Liver (tissue), 9 donors: Measurements from ENCODE around the gene CSNK1D. TPM values are rescaled to one million over a fixed set of nuclear protein-coding genes. Genes with fewer than 3 reads are reported as not detected.

Source experiments
- DNase-seq: peaks from one replicate; pipeline ENCODE4 v3.0.0-alpha.2; 2017; ENCODE audit warnings: low spot score
- H3K27ac ChIP-seq, 2 donors: one replicate each; pipeline ENCODE4 v1.7.0; 2013; ENCODE audit warnings: inconsistent platforms in 2 of 2, low read length in 2 of 2, control low read depth in 1 of 2, low read depth in 1 of 2, mild to moderate bottlenecking in 1 of 2
- H3K27me3 ChIP-seq, 4 donors: one replicate each; pipeline versions ENCODE4 v1.6.1 to v1.7.0; 2013; ENCODE audit warnings: low read length in 3 of 4, inconsistent platforms in 1 of 4, mild to moderate bottlenecking in 1 of 4, moderate library complexity in 1 of 4; ENCODE audit not compliant: control insufficient read depth in 4 of 4, insufficient read depth in 4 of 4
- H3K36me3 ChIP-seq, 4 donors: one replicate each; pipeline versions ENCODE4 v1.6.1 to v1.7.0; 2013; ENCODE audit warnings: low read length in 3 of 4, mild to moderate bottlenecking in 3 of 4, low read depth in 1 of 4, moderate library complexity in 1 of 4; ENCODE audit not compliant: control insufficient read depth in 4 of 4, insufficient read depth in 3 of 4
- H3K4me1 ChIP-seq, 4 donors: one replicate each; pipeline versions ENCODE4 v1.6.1 to v1.7.0; 2013; ENCODE audit warnings: low read length in 3 of 4, mild to moderate bottlenecking in 3 of 4, moderate library complexity in 1 of 4; ENCODE audit not compliant: control insufficient read depth in 4 of 4, insufficient read depth in 4 of 4
- H3K4me3 ChIP-seq, 3 donors: one replicate each; pipeline versions ENCODE4 v1.6.1 to v1.7.0; 2013; ENCODE audit warnings: low read length in 3 of 3, control low read depth in 1 of 3, low read depth in 1 of 3, mild to moderate bottlenecking in 1 of 3
- H3K9ac ChIP-seq, 2 donors: one replicate each; pipeline ENCODE4 v1.7.0; 2013; ENCODE audit warnings: low read length in 2 of 2, mild to moderate bottlenecking in 2 of 2, moderate library complexity in 2 of 2, control low read depth in 1 of 2, low read depth in 1 of 2
- H3K9me3 ChIP-seq, 4 donors: one replicate each; pipeline versions ENCODE4 v1.6.1 to v1.7.0; 2013; ENCODE audit warnings: low read length in 3 of 4; ENCODE audit not compliant: control insufficient read depth in 4 of 4
- ATF3 ChIP-seq: IDR thresholded peaks from 2 replicates; pipeline ENCODE4 v1.6.1; 2016; ENCODE audit warnings: antibody characterized with exemption
- EGR1 ChIP-seq, 2 donors: IDR thresholded peaks; 2 replicates each; pipeline ENCODE4 v1.6.1; 2016 to 2018; ENCODE audit warnings: antibody characterized with exemption in 2 of 2, low read depth in 2 of 2
- FOXA1 ChIP-seq: IDR thresholded peaks from 2 replicates; pipeline ENCODE4 v1.6.1; 2016; ENCODE audit warnings: antibody characterized with exemption
- FOXA2 ChIP-seq: IDR thresholded peaks from 2 replicates; pipeline ENCODE4 v1.6.1; 2016; ENCODE audit warnings: antibody characterized with exemption
- GABPA ChIP-seq, 2 donors: IDR thresholded peaks in 1 of 2; conservative IDR thresholded peaks in 1 of 2; 2 replicates each; pipeline ENCODE4 v1.6.1; 2016; ENCODE audit warnings: antibody characterized with exemption in 2 of 2, mild to moderate bottlenecking in 1 of 2, moderate library complexity in 1 of 2
- HNF4A ChIP-seq, 2 donors: conservative IDR thresholded peaks; 2 replicates each; pipeline ENCODE4 v1.6.1; 2016; ENCODE audit warnings: antibody characterized with exemption in 2 of 2, mild to moderate bottlenecking in 2 of 2
- HNF4G ChIP-seq: IDR thresholded peaks from 2 replicates; pipeline ENCODE4 v1.6.1; 2016; ENCODE audit warnings: antibody characterized with exemption
- JUND ChIP-seq, 2 donors: IDR thresholded peaks; 2 replicates each; pipeline ENCODE4 v1.6.1; 2016; ENCODE audit warnings: antibody characterized with exemption in 2 of 2
- NR2F2 ChIP-seq: IDR thresholded peaks from 2 replicates; pipeline ENCODE4 v1.6.1; 2016; ENCODE audit warnings: antibody characterized with exemption
- RAD21 ChIP-seq, 2 donors: IDR thresholded peaks; 2 replicates each; pipeline ENCODE4 v1.6.1; 2016; ENCODE audit warnings: antibody characterized with exemption in 2 of 2, mild to moderate bottlenecking in 2 of 2
- REST ChIP-seq: IDR thresholded peaks from 2 replicates; pipeline ENCODE4 v1.6.1; 2016; ENCODE audit warnings: antibody characterized with exemption, mild to moderate bottlenecking
- RXRA ChIP-seq, 2 donors: IDR thresholded peaks; 2 replicates each; pipeline ENCODE4 v1.6.1; 2017 to 2018; ENCODE audit warnings: antibody characterized with exemption in 2 of 2, mild to moderate bottlenecking in 1 of 2
- SP1 ChIP-seq: IDR thresholded peaks from 2 replicates; pipeline ENCODE4 v1.6.1; 2018; ENCODE audit warnings: antibody characterized with exemption, mild to moderate bottlenecking
- TAF1 ChIP-seq: conservative IDR thresholded peaks from 2 replicates; pipeline ENCODE4 v1.6.1; 2016; ENCODE audit warnings: antibody characterized with exemption, mild to moderate bottlenecking
- YY1 ChIP-seq: IDR thresholded peaks from 2 replicates; pipeline ENCODE4 v1.6.1; 2016; ENCODE audit warnings: antibody characterized with exemption, mild to moderate bottlenecking
- ZBTB33 ChIP-seq: IDR thresholded peaks from 2 replicates; pipeline ENCODE4 v1.6.1; 2016; ENCODE audit warnings: antibody characterized with exemption
- WGBS: extraction: QIAGEN DNeasy Blood & Tissue Kit; methylation state at CpG from one replicate; pipeline ENCODE4 v1.1.7; 2013; 5-methylcytosine and 5-hydroxymethylcytosine counted together
- polyA plus RNA-seq, 2 donors: library from polyadenylated mRNA; stranded (reverse) in 1 of 2; unstranded in 1 of 2; fragments of 200-250 nt in 1 of 2; fragments of >200 nt in 1 of 2; fragmentation: Nextera tagmentation in 1 of 2; extraction: Ambion mirVana in 1 of 2; gene quantifications; one replicate each; pipeline versions ENCODE4 v1.2.1 to v1.2.3, GENCODE V29; 2013 to 2015
- total RNA-seq, 2 donors: library from RNA; depleted of rRNA; stranded (reverse); fragments of >200 nt; gene quantifications; one replicate each; pipeline ENCODE4 v1.2.3, GENCODE V29; 2014
- TF ChIP-seq, protein P1 (sequence below): fragments of 150-350 bp; IDR thresholded peaks from 2 replicates; pipeline ENCODE4 v1.5.1; 2017; ENCODE audit warnings: improper control_type of control experiment, low read depth, low read length; ENCODE audit not compliant: missing input control
- TF ChIP-seq, protein P2 (sequence below): IDR thresholded peaks from 2 replicates; pipeline ENCODE4 v1.6.1; 2016; ENCODE audit warnings: antibody characterized with exemption
- donor health status: healthy.
- donor health status: healthy.
- donor health status: healthy.
- donor health status: healthy.
- donor health status: healthy.

CSNK1D gene
- total and polyA plus RNA-seq, 4 donors = 22.0 to 49.0 (median 34.2) TPM

GRCh38 chr17:82236142-82236971 lies 37.1 kb downstream of the CSNK1D start:
- H3K27me3 ChIP-seq = no peaks in the 10 kb centered on the region
- peaks cover 29 to 57% (median 37%) of the 10 kb centered on the region in 4 donors for H3K4me1 ChIP-seq
- H3K4me3 ChIP-seq = no peak overlapping the region
- H3K36me3 ChIP-seq = peaks cover 0 to 1% (median 0%) of the 10 kb centered on the region in 4 donors
- 39% methylated on average over 44 of the region's 44 CpGs for WGBS
- no peak overlapping the region for H3K9ac ChIP-seq
- H3K9me3 ChIP-seq = no peaks in the 10 kb centered on the region
- no peak overlapping the region for H3K27ac ChIP-seq
- DNase-seq = peak; percentile 82
- TF ChIP-seq ATF3 = no peak
- no peak for TF ChIP-seq GABPA (IDR thresholded peaks at IDR 0.05 in 1 of 2, conservative IDR thresholded peaks at IDR 0.05 in 1 of 2)
- TF ChIP-seq HNF4G = peak; percentile 31
- peak; percentile 80 to 91 for TF ChIP-seq RAD21 (IDR thresholded peaks at IDR 0.05)
- TF ChIP-seq, protein P1, sequence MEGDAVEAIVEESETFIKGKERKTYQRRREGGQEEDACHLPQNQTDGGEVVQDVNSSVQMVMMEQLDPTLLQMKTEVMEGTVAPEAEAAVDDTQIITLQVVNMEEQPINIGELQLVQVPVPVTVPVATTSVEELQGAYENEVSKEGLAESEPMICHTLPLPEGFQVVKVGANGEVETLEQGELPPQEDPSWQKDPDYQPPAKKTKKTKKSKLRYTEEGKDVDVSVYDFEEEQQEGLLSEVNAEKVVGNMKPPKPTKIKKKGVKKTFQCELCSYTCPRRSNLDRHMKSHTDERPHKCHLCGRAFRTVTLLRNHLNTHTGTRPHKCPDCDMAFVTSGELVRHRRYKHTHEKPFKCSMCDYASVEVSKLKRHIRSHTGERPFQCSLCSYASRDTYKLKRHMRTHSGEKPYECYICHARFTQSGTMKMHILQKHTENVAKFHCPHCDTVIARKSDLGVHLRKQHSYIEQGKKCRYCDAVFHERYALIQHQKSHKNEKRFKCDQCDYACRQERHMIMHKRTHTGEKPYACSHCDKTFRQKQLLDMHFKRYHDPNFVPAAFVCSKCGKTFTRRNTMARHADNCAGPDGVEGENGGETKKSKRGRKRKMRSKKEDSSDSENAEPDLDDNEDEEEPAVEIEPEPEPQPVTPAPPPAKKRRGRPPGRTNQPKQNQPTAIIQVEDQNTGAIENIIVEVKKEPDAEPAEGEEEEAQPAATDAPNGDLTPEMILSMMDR = peak; percentile 87
- TF ChIP-seq EGR1 (IDR thresholded peaks at IDR 0.05; ENCODE audit: low read depth in 2 of 2) = no peak
- TF ChIP-seq, protein P2, sequence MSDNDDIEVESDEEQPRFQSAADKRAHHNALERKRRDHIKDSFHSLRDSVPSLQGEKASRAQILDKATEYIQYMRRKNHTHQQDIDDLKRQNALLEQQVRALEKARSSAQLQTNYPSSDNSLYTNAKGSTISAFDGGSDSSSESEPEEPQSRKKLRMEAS = no peak
- TF ChIP-seq SP1 = peak; percentile 31
- TF ChIP-seq HNF4A (conservative IDR thresholded peaks at IDR 0.05) = peak; percentile 65 to 74
- peak; percentile 44 to 61 for TF ChIP-seq RXRA (IDR thresholded peaks at IDR 0.05)
- peak; percentile 13 for TF ChIP-seq YY1

DNA sequence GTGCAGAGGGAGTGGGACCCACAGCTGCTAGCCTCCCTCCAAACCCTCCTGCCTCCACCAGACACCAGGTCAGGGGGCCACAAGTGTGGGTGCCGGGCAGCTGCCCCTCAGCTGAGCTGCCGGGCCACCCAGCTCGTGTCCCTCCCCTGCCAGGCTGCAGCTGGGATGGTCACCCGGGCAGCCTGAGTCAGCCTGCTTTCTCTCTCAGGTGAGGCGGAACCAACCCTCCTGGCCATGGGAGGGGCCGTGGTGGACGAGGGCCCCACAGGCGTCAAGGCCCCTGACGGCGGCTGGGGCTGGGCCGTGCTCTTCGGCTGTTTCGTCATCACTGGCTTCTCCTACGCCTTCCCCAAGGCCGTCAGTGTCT lies 37.7 kb downstream of the CSNK1D start:
- DNase-seq = no peak
- 72% methylated on average over 15 of the region's 15 CpGs for WGBS
- no peak overlapping the region for H3K27ac ChIP-seq

More for the DNA sequence above, 37.7 kb downstream of the CSNK1D start:
- Histone ChIP-seq H3K9me3 (no peaks in the 10 kb centered on the region), H3K27me3 (no peaks in the 10 kb centered on the region), H3K9ac (no peak overlapping the region), H3K36me3 (peaks cover 0 to 1% (median 0%) of the 10 kb centered on the region in 4 donors), H3K4me1 (peaks cover 23 to 54% (median 33%) of the 10 kb centered on the region in 4 donors), H3K4me3 (no peak overlapping the region)
- TF ChIP-seq RXRA (IDR thresholded peaks at IDR 0.05) (no peak), FOXA2 (no peak), REST (no peak), GABPA (IDR thresholded peaks at IDR 0.05 in 1 of 2, conservative IDR thresholded peaks at IDR 0.05 in 1 of 2) (no peak), YY1 (no peak), HNF4A (conservative IDR thresholded peaks at IDR 0.05) (no peak), TAF1 (no peak), RAD21 (IDR thresholded peaks at IDR 0.05) (no peak), NR2F2 (no peak), ZBTB33 (no peak), EGR1 (IDR thresholded peaks at IDR 0.05; ENCODE audit: low read depth in 2 of 2) (no peak), JUND (IDR thresholded peaks at IDR 0.05) (no peak), SP1 (no peak), HNF4G (no peak), FOXA1 (no peak), ATF3 (no peak)
- TF ChIP-seq, protein P2 = no peak
- TF ChIP-seq, protein P1 = no peak
